Fibroblast of the aortic adventitia (primary cell): Measurements from ENCODE around the gene DYNC1H1. TPM values are rescaled to one million over a fixed set of nuclear protein-coding genes. Genes with fewer than 3 reads are reported as not detected.
"Not testable (repeated sequence)": the region's sequence is repeated elsewhere in the genome, so short reads cannot be mapped to it uniquely, and the experiment has no call there.

ENCODE experiments used
- DNase-seq: peaks from one replicate; pipeline ENCODE4 v3.0.0-alpha.2; 2010; ENCODE audit warnings: low read depth
- H3K4me3 ChIP-seq: 2 replicates; pipeline ENCODE4 v1.5.1; 2011; ENCODE audit warnings: low read depth, mild to moderate bottlenecking, control low read depth, low read length, moderate library complexity
- CTCF ChIP-seq: IDR thresholded peaks from 2 replicates; pipeline ENCODE4 v1.5.1; 2011; ENCODE audit warnings: mild to moderate bottlenecking, low read length, control low read depth, inconsistent platforms; ENCODE audit not compliant: insufficient read depth
- total RNA-seq: library from RNA; depleted of rRNA; stranded (reverse); fragments of >200 nt; gene quantifications from 2 replicates; pipeline ENCODE4 v1.2.3, GENCODE V29; 2012; ENCODE audit warnings: low replicate concordance

DYNC1H1 gene
- total RNA-seq, 1 donor = 376 TPM

- no peak for TF ChIP-seq CTCF
- no peak overlapping the region for H3K4me3 ChIP-seq
- DNase-seq = no peak
Observed at GRCh38 chr14:101968186-101968585, 3.8 kb downstream of the DYNC1H1 start.

GRCh38 chr14:101969481-101969880 lies 5.1 kb downstream of the DYNC1H1 start:
- no peak for DNase-seq
- no peak overlapping the region for H3K4me3 ChIP-seq
- TF ChIP-seq CTCF = no peak

GRCh38 chr14:101970830-101971400 lies 6.5 kb downstream of the DYNC1H1 start:
- no peak for DNase-seq
- no peak for TF ChIP-seq CTCF
- H3K4me3 ChIP-seq = no peak overlapping the region

GRCh38 chr14:101971458-101971857 lies 7.1 kb downstream of the DYNC1H1 start:
- not testable (repeated sequence) for H3K4me3 ChIP-seq, DNase-seq

- peak; percentile 100 for DNase-seq
- peak overlapping the region; percentile 48 for H3K4me3 ChIP-seq
- TF ChIP-seq CTCF = no peak
Observed at GRCh38 chr14:101972126-101972866, 7.9 kb downstream of the DYNC1H1 start.

GRCh38 chr14:101973356-101973755 lies 9.0 kb downstream of the DYNC1H1 start:
- no peak overlapping the region for H3K4me3 ChIP-seq
- DNase-seq = no peak
- TF ChIP-seq CTCF = no peak

- no peak for TF ChIP-seq CTCF
- H3K4me3 ChIP-seq = no peak overlapping the region
- no peak for DNase-seq
Observed at GRCh38 chr14:101975231-101975630, 10.9 kb downstream of the DYNC1H1 start.
